Stimulated activated CD4-positive, alpha-beta T cell treated with anti-CD3 and anti-CD28 coated beads, Interleukin-1b, Interleukin-23, amount 100 ng/mL, for 24 hours (primary cell): ENCODE measurements around the gene TPST1.

Experiments used
- DNase-seq, 4 experiments: peaks; one replicate each; pipeline ENCODE4 v3.0.0-alpha.2; 2020; ENCODE audit warnings: low read depth in 4 of 4, low spot score in 1 of 4

Gene TPST1

GRCh38 chr7:66237906-66238772 lies 33.0 kb downstream of the TPST1 start:
- DNase-seq = no peak

GRCh38 chr7:66238773-66239466 lies 33.8 kb downstream of the TPST1 start:
- DNase-seq = no peak

GRCh38 chr7:66239467-66239856 lies 34.3 kb downstream of the TPST1 start:
- no peak for DNase-seq

GRCh38 chr7:66245008-66245407 lies 39.9 kb downstream of the TPST1 start:
- DNase-seq = no peak

- no peak for DNase-seq
Measured at GRCh38 chr7:66246554-66247171, 41.5 kb downstream of the TPST1 start.

- no peak for DNase-seq
Measured at GRCh38 chr7:66247380-66248078, 42.4 kb downstream of the TPST1 start.

GRCh38 chr7:66250711-66251110 lies 45.6 kb downstream of the TPST1 start:
- no peak for DNase-seq

- DNase-seq = no peak
Measured at GRCh38 chr7:66255534-66256100, 50.5 kb downstream of the TPST1 start.

- no peak for DNase-seq
Measured at GRCh38 chr7:66256281-66256680, 51.1 kb downstream of the TPST1 start.

- no peak for DNase-seq
Measured at GRCh38 chr7:66257481-66257880, 52.3 kb downstream of the TPST1 start.

- DNase-seq = no peak
Measured at GRCh38 chr7:66258409-66258808, 53.3 kb downstream of the TPST1 start.

- DNase-seq = no peak
Measured at GRCh38 chr7:66261941-66262340, 56.8 kb downstream of the TPST1 start.

- DNase-seq = no peak
Measured at GRCh38 chr7:66263936-66264335, 58.8 kb downstream of the TPST1 start.

GRCh38 chr7:66265566-66265965 lies 60.4 kb downstream of the TPST1 start:
- no peak for DNase-seq

GRCh38 chr7:66267249-66267648 lies 62.1 kb downstream of the TPST1 start:
- no peak for DNase-seq

GRCh38 chr7:66269978-66270377 lies 64.8 kb downstream of the TPST1 start:
- DNase-seq = no peak

- DNase-seq = no peak
Measured at GRCh38 chr7:66272321-66272720, 67.2 kb downstream of the TPST1 start.

- no peak for DNase-seq
Measured at GRCh38 chr7:66276363-66276762, 71.2 kb downstream of the TPST1 start.

GRCh38 chr7:66277492-66277891 lies 72.4 kb downstream of the TPST1 start:
- DNase-seq = no peak

- no peak for DNase-seq
Measured at GRCh38 chr7:66279912-66280311, 74.8 kb downstream of the TPST1 start.
